HG03378 (cell line): ENCODE results near the gene HOXA4.

ENCODE experiments used
- ATAC-seq: cut with Tn5 transposase; IDR thresholded peaks from one replicate; pipeline ENCODE4 v1.9.1; 2021; ENCODE audit warnings: mild to moderate bottlenecking, moderate library complexity; ENCODE audit not compliant: unreplicated experiment

HOXA4 gene

DNA sequence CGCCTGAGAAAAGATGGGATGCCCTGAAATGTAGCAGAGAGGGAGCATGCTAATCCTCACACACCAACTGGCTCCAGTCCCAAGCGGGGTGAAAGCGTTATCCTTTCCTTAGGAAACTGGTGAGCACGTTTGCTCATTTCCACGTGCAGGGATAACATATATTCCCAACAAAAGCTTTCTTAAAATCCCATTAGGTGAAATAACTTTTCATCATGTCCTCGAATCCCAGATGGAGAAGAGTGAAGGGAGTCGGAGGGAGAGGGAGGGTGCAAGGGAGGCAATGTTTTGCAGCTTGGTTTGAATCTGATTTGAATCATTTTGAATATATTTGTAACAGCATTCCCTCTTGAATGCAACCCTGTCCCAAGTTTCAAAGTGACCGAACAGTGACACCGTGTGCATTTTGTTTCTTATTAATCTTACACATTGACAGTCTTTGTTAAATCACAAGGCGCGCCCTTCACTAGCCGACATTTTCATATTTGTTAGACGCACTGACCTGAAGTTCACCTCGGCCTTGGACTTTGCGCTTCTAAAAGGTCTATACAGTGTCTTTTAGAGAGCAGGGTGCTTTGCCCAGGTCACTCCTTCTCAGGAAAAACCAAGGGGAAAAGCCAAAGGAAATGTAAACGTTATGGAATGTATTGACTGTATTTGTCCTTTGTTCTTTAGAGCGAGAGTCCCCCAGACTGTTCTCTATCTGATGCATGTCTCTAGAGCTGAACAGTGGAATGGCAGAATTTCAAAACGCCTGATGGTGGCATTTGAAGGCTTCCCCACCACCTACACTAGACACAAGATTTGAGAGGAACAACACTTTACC is 3.1 kb upstream of the HOXA4 start:
- ATAC-seq: no peak

DNA sequence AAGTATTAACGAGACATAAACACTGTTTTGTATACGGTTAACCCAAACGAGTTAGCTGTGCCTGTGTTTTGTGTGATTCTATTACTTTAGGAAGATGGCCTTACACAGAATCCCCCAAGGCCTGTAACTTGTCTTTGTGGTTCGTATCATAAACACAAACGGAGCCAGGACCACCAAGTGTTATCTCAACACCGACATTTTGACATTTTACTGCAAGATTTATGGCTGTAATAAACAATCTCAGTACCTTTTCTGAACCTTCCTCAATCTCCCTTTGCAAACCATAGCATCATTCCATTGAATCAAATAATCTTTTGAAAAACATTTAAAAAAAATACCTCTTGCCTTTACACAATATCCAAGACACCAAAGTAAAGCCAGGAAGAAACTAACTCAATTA is 2.4 kb upstream of the HOXA4 start:
- no peak for ATAC-seq

DNA sequence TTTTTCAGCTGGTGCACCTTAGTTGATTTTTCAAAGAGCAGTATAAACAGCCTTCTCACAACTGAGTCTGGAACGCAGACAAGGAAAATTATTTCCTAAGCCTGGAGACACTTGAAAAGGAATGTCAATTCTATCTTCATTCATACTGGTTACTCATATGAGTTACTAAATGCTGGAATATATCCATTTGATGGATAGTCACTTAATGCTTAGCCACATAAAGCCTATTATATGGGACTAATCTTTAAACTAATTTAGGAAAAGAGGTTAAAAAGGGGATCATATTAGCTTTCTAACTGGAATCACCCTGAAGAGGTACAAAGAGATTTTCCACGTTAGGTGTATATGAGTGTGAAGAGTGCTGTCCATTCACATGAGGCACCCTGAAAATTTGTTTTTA is 1.7 kb upstream of the HOXA4 start:
- no peak for ATAC-seq

DNA sequence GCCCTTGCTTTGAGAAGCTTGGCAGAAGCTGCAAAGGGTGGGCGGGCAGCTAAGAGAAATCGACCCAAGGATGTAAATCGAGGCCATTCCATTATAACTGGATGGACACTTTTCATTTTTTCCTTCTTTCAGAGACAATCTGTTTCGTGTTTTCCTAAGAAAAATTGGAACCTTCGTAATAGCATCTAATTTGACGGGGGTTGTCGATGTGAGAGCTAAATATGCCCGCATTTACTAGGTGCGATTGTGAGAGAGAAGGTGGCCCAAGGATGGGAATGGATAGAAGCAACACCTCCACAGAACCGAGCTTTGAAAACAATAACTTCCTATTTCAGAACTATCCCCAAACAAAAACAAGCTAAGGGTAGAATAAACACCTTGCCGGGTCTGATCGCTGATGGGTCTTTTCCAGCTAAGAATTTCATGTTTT is 848 bp upstream of the HOXA4 start:
- ATAC-seq: no peak

DNA sequence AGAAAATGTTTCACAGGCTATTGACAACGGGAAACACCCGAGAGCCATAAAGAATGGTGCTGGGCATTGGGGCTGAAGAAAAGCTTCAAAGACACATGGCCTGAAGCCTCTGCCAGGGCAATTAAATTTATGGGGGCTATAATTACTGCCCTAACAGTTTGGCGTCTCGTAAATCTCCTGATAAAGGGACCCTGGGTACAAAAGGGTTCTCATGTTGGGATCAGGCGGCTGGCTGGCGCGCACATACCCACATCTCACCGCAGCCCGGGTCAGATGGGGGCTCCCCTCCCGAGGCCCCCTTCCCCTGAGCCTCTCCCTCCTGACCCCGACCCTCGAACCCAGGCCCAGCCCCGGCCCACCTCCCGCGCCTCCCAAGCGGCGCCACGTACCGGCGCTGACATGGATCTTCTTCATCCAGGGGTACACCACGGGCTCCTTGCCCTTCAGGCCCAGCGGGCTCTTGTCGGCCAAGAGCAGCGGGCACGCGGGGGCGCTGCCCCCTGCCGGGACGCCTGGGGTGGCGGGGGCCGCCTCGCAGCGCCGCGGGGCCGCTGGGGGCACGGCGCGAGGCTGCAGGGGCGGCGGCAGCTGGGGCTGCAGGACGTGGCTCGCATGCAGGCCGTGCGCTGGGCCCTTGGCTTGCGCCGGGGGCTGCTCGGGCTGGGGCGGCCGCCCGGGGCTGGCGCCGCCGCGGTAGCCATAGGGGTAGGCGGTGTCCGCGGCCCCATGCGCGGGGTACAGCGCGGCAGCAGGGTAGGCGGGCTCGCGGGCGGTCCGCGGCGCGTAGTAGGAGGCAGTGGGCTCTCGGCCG is 623 bp downstream of the HOXA4 start:
- no peak for ATAC-seq

DNA sequence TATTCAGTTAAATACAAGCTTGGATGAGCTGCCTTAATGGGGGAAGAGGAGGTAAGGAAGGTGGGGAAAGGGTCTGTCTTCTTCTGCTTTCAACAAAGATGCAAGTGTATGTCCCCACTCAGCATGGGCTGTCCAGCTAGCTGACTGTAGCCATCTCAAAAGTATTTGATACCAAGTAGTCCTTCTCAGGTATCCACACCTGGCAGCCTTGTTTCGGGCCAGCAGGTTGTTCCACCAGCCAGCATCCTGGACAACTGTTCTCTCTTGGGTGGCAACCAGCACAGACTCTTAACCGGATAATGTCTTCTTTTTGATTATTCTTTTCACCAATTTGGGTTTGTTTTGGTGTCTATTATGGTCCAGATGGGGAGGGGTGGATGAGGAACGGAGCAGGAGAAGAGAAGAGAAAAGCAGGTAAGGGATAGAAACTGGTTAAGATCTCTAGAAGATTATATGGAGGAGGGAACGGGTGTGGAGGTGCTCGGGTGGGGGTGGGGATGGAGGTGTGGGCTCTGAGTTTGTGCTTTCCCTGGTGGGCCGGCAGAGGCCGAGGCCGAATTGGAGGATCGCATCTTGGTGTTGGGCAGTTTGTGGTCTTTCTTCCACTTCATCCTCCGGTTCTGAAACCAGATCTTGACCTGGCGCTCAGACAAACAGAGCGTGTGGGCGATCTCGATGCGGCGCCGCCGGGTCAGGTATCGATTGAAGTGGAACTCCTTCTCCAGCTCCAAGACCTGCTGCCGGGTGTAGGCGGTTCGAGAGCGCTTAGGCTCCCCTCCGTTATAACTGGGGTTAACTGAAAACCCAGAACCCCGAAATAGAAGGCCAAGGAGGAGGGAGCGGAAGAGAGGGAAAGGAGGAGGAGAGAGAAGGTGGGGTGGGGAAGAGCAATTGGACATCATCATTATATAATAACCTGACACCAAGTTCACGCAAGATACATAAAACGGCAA is 1.5 kb downstream of the HOXA4 start:
- ATAC-seq: no peak

DNA sequence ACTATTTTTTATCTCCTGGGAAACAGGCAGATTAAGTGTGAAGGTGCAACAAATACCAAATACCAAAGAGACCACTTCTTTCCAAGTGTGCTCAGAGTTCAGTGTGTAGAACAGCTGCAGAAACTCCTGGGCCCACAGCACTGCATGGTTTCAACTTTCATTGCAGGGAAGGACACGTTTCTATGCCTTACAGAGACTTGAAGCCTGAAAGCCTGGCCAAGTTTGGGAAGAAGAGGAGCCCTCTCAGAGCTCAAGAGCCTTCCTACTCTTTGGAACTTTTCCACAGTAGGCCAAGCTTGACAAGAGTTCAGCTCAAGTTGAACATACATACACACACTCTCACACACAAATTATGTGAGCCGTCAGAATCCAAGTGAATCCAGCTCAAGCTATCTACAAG is 2.5 kb downstream of the HOXA4 start:
- no peak for ATAC-seq

DNA sequence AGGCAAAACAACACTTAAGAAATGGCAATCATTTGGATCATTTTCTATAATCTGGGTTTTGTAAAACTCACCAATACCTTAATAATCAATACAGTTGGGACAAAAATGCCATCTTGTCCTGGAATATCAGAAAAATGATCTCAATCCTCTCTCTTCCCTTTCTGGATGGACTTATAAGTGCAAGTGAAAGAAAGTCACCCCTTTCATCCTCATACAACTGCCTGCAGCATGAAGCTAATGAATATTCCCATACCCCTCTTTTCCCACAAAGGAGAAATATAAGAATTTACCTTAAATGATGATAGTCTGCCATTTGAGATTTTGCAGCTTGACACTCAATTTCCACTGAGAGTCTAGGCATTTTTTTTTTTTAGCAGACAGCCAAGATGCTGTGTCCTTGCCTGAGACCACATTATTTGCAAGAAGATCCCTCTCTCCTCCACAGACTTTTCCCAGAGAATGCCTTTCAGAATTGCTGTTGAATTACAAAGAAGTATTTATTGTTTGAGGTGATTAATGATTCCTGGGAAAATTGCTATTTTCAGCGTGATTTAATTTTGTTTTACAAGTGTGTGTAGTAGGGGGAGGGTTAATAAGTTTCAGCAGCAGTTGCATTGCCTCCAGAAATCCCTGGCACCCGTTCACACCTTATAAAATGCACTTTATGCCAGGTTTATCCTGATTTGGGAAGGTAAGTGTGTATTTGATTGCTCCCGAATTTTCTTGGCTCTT is 3.8 kb downstream of the HOXA4 start:
- ATAC-seq: no peak

DNA sequence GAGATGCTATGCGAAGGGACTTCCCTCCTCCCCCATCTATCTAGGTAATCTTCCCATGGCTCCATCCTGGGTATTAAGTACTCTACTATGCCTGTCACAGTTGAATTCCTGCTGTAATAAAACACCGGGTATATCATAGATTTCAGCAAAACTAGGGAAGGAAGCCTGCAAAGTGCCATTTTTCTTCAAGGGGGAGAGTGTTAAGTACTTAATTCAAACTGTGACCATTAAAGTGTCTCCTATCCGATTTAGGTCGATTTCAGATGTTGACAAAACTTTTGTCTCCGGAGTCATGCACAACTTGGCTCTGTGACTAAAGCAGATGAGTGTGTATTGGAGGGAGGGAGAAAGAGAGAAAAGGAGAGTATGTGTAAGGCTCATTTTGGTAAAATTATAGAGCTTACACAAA is 4.6 kb downstream of the HOXA4 start:
- no peak for ATAC-seq

DNA sequence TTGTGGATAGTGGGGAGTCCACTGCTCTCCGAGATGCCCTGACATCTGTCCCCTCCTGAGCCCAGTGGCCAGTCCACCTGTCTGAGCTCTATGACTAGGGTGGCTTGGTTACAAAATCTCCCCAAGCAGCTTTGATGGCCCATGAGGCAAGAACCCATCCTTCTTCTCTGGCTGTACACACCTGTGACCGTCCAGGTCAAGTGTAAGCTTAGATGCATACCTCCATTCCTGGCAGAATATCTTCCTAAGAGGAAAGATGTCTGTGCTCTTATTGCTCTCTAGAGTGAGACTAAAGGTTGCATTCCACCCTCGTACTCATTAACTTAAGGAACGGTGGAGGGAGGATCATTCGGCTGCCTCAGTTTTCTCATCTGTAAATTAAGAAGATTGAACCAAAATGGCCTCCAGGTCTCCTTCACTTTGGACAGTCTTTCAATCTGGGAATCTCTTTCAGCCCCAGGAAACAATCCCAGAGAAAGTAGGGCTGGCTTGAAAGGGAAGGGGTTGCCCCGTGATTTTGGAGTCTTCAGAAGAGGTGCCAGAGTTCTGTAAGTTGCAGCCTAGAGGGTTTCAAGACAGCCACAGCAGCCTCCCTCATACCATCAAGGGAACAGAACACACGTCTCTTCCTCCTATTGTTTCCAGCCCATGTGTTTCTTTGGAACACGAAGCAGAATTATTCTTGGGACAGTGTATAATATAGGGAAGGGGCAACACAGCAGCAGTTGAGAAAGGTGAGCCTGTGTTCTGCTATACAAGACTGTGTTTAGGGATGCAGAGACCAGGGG is 5.5 kb downstream of the HOXA4 start:
- no peak for ATAC-seq

DNA sequence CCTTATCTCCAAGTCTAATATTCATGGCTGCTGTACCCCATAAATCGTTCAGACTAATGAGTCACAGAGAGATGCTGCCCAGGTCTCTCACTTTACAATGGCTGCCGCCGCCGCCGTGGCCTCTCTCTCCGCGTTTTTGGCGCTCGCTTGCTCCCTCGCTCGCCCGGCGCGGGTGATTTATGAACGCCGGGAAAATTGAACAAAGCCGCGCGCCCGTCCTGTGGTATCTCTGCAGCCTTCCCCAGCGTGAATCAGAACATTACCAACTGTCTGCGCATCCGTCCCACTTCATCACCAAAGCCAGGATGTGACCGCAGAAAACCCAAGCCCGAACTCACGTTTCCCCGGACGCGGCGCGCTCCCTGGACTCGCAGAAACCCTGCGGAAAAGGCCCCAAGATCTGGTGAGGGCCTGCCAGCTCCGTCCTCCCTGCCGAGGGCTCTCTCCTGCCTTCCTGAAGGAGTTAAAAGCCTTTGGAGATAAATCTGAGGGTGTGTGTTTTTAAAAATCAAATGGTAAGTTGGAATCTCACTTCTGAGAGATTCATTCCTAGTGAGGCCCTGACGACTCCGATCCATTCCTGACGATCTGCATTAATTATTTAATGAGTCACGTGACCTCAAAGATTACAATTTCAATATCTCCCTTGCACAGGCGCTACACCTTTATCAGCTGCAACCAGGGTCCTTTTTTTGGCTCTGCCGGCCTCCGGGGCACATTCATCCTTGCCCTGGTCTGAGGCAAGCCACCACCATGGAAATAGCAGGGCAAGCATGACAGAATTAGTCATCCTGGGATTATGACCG is 6.3 kb downstream of the HOXA4 start:
- no peak for ATAC-seq

DNA sequence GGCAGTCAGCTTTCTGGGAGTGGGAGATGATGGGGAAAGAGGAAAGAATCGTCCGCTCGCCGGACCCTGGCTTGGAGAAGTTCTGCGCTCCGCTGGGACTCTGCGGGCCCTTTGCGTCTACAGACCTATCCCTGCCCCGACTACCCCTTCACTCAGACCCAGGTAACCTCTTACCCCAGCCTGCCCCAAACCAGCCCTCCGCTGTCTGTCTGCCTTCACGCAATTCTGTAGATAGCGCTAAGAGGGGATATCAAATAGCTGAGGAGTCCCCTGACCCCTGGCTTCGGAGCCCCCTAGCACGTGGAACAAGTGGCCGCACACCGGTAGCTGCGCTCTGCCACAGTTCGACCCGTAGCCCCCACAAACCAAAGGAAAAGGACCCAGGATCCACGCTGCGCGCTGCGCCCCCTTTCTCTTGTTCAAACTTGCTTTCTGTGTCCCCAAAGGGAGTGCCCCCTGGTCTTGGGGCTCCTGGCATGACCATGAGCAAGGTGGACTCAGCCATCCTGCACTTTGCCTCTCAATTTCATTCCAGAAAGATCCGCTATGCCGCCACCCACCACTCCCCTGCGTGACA is 7.0 kb downstream of the HOXA4 start:
- no peak for ATAC-seq

DNA sequence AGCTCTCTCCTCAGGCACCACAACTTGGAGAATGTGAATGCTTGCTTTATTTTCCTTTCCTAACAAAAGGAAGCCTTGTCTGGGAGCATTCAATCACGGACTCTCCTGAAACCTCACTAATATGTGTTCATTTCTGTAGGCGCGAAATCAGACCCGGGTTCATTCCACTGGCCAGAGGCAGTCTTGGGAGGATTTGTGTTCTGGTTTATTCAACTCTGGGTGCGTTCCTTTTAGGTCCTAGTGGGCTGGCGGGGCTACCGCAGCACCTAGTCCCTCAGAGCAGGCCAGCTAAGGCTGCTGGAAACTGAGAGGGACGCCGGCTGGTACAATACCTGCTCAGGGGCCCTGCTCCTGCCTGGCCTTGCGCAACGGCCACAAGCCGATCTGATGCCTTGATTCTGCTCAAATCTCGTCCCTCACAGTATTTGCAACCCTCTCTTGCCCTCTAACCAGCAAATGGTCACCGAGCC is 7.5 kb downstream of the HOXA4 start:
- no peak for ATAC-seq

DNA sequence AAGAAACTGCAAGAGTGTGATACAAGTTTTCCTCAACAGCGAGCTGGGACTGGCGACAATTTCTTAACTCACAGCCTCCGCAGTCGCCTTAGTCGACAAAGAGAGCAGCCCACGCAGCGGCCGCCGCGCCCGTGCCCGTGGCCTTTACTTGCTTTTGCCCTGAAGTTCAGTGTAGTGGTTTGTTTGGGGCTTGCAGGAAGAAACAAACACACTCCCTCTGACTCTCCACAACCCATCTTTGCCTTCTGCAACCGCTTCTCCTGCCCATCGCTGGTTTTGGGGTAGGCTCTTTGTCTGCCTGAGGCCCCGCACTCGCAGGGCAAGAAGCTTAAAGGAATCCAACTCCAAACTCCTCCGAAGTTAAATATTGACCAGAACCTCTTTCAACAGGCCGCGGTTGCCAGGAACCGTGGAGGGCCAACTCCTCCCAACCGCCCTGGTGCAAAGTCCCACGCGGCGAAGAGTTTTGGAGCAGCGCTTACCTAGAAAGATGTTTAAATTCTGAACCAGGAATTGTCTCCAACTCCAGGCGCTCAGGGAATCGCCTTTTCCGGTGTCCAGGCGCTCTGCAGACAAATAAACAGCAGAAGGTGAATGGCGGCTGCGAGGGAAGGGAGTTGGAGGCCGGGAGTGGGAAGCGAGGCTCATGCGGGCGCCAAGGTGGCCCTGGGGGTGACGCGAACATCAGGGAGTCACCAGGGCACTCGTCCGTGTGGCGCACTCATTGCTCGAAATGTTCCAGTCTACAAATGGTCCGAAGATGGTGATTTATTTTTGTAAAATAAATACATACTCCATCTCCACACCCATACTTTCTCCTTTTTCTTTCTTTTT is 8.3 kb downstream of the HOXA4 start:
- no peak for ATAC-seq

DNA sequence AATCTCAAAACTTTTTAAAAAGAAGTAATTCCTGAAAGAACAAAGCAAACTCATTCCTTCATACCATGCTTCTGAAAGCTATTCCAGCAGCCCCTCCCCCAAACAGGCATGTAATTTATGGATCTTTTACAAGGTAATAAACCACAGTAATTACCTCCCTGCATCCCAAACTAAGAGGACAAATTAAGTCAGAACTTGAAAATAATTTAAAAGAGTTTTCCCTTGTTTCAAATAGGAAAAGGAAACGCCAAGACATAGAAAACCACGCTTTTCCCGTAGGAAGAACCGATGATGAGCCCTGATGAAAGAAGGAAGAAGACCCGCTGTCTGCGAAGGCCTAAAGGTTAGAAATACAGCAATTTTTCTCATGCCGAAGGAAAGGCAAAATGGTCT is 8.9 kb downstream of the HOXA4 start:
- ATAC-seq: no peak

DNA sequence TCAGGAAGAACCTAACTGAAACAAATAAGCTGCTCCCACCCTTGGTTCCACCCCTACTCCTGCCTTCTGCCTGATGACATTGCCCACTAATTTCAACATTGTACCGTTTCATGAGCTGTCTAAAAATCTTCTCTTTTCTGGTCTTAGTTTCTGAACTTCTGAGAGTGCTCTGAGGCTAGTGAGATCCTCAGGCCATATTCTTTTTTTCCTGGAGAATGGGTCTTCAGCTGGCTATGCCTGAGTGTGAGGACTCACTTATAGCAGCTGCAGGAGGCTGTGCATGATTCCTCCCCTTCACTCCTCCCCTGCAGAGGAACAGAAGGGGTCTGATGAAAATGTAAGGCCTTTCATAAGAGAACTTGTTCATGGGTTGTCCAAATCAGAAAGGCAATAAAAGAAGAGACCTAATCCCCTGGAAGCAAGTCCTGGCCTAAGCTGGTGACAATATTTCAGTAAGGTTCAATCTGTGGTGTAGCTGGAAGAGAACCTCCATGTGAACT is 11.1 kb downstream of the HOXA4 start:
- no peak for ATAC-seq

DNA sequence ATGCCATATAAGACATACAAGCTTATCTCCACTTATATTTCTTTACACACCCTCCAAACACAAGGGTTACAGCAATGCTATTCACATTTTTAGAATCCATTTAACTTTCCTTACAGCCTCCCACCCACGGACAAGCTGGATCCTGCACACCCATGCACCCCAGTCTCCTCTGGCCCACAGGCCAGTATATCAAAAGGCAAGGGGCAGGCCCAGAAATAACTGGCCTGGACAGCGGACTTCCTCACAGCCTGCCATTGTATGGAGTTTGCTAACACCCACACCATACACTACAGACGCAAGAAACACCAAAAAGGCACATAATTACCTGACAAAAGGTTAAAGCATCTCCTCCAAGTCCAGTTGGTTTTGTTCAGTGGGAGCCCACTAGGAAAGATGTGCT is 12.0 kb downstream of the HOXA4 start:
- ATAC-seq: no peak
